GM18870 (cell line): ENCODE results near the gene PROSER2.

Experiments
- ATAC-seq: cut with Tn5 transposase; IDR thresholded peaks from one replicate; pipeline ENCODE4 v1.9.1; 2021; ENCODE audit warnings: moderate library complexity; ENCODE audit not compliant: unreplicated experiment

Gene PROSER2, protein sequence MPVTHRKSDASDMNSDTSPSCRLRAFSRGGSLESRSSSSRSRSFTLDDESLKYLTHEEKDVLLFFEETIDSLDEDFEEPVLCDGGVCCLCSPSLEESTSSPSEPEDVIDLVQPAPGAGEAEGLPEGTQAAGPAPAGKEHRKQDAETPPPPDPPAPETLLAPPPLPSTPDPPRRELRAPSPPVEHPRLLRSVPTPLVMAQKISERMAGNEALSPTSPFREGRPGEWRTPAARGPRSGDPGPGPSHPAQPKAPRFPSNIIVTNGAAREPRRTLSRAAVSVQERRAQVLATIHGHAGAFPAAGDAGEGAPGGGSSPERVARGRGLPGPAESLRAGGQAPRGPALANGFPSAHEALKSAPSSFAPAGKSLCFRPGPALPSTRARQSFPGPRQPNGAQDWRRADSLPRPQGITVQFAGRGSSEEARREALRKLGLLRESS

GRCh38 chr10:11823122-11823988 is at the start of gene PROSER2:
Gene PROSER2 (plus strand): TSS chr10:11823356. CDS start chr10:11852078, 28,722 bp downstream.
- ATAC-seq = no peak

GRCh38 chr10:11773761-11774441 is 49.3 kb upstream of the PROSER2 start:
- ATAC-seq = no peak

- no peak for ATAC-seq
Observed at GRCh38 chr10:11775412-11775811, 47.7 kb upstream of the PROSER2 start.

GRCh38 chr10:11776080-11776479 is 47.1 kb upstream of the PROSER2 start:
- ATAC-seq = no peak

- ATAC-seq = no peak
Observed at GRCh38 chr10:11781114-11781513, 42.0 kb upstream of the PROSER2 start.

DNA sequence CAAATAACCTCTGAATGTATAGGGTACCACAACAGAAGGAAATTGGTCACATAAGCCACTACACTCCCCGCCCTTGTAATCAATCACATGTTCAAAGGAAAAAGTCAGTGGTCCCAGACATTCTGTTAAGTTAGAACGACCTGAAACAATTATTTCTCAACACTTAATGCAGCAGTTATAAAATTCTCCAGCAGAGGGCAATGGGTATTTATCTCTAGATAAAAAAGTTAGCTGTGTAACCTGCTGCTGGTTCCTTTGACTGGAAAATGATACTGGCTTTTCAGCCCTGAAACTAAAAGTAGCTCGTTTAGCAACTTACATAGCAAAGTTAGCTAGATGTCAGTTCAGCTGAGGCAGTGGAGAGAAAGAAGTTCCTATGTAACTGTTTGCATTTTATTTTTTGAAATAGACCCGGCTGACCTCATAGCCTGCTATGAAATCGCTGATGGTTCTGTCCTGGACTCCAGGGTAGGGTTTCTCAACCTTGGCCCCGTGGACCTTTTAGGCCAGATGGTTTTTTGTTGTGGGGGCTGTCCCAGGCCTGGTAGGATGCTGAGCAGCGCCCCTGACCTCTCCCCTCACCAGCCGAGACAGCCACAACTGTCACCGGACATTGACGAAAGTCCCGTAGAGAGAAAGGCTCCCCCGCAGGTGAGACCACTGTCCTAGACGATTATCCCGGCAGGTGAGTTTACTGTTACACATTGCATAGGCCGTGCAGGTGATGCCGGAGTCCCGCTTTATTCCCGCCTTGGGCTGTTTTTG is 40.2 kb upstream of the PROSER2 start:
- peak; percentile 73 for ATAC-seq

DNA sequence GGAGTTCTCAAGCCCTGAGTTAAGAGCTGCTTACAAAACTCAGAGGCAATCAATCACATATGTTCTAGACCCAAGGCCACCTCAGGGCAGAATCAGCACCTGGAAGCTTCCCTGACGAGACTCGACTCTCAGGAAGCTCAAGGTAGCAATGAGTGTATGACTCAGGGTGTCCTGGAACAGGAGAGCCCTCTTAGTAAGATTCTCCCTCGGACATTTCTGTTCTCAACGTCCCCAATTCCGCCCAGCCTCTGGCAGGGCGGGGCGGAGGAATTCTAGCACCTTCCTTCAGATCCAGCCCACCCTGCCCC is 39.6 kb upstream of the PROSER2 start:
- no peak for ATAC-seq

- ATAC-seq = no peak
Observed at GRCh38 chr10:11787374-11787773, 35.8 kb upstream of the PROSER2 start.

GRCh38 chr10:11787846-11788245 is 35.3 kb upstream of the PROSER2 start:
- no peak for ATAC-seq

GRCh38 chr10:11789306-11789705 is 33.9 kb upstream of the PROSER2 start:
- no peak for ATAC-seq

DNA sequence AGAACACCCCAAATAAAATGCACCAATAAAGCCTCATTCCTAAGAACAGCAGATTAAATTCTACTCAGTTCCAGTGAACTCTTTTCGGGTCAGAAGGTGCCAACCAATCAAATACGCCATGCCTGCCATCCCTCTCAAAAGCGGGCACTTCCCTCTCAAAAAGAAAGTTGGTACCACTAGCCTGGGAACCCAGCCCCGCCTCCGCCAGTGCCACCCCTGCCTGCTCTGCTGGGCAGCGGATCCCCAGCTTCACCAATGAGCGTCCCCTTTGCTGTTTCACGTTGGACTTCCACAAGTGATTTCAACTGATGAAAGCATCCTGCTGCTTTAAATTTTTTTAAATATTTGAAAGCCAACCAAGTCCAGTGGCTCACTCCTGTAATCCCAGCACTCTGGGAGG is 33.2 kb upstream of the PROSER2 start:
- no peak for ATAC-seq

- no peak for ATAC-seq
Observed at GRCh38 chr10:11793762-11794479, 29.2 kb upstream of the PROSER2 start.

DNA sequence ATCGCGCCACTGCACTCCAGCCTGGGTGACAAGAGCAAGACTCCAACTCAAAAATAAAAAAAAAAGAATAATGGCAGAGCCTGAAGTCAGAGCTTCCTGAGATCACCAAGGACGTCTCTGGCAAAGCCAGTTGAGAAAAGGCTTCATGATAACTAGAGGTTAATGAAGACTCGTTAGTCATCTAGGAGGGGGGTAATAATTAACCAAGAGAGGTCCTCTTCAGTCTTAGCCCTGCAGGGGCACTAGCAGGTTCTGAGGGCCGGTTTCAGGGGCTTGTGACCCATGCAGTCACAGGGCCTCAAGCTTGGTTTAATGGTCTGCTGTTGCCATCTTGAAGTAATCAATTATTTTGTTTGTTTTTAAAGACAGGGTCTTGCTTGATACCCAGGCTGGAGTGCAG is 28.6 kb upstream of the PROSER2 start:
- ATAC-seq = no peak

- ATAC-seq = no peak
Observed at GRCh38 chr10:11795101-11795920, 27.8 kb upstream of the PROSER2 start.

- ATAC-seq = no peak
Observed at GRCh38 chr10:11796474-11796873, 26.7 kb upstream of the PROSER2 start.

GRCh38 chr10:11797281-11797680 is 25.9 kb upstream of the PROSER2 start:
- ATAC-seq = no peak

DNA sequence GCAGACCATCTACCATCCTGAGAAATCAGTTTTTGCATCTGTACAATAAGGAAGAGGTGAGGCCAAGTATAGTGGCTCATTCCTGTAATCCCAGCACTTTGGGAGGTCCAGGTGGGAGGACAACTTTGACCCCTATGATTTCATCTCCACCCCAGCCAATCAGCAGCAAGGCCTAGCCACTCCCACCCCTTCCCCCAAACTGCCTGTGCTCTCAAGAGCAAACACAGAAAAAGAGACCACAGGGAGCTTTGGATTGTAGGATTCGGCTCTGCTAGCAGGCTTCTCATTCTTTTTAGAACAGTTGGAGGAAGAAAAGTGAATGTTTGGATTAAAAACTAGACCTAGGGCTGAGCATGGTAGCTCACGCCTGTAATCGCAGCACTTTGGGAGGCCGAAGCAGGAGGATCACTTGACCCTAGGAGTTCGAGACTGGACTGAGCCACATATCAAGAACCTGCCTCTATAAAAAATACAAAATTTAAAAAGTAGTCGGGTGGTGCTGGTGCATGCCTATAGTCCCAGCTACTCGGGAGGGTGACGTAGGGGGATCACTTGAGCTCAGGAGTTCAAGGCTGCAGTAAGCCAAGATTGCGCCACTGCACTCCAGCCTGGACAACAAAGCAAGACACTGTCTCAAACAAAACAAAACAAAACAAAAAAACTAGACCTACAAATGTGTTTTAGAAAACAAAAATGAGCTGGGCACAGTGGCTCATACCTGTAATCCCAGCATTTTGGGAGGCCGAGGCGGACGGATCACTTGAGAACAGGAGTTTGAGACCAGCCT is 25.1 kb upstream of the PROSER2 start:
- no peak for ATAC-seq
